ENCODE results near the gene TMOD2. TPM values are rescaled to one million over a fixed set of nuclear protein-coding genes. Genes with fewer than 3 reads are reported as not detected.

Gene TMOD2
- total RNA-seq, 1 experiment from 2014 or later: 8.7 TPM

DNA sequence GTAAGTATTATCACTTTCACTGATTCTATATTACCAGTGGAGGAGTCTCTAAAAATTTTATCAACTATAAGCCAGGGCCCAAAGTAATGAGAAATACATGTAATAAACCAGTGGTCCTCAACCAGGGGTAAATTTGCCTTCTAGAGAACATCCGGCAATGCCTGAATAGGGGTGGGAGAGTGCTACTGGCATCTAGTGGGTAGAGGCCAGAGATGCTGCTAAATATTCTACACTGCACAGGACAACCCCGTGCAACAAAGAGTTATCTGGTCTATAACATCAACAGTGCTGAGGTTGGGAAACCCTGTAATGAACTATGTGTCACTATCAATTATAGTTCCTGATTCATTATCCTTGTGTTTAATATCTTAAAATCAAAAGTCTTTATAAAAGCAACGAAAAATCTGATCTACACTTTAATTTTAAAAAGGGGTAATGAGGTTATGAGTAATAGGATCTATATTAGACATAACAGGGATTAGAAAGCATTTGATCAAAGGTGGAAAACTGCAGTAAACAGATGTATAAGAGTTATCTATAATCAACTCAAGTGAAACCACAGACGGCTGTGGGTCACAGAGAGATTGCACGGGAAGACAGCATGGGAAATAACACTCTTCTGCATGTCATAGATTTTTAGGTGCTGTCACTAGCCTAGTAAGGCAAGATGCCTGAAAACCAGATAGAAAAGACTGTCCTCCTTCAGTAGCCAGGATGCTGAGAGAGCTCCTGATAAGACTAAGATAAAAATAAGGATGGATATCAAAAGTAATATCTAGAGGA, 16.0 kb upstream of the TMOD2 start:
- DNase-seq (ENCODE audit: low read depth): no peak

DNA sequence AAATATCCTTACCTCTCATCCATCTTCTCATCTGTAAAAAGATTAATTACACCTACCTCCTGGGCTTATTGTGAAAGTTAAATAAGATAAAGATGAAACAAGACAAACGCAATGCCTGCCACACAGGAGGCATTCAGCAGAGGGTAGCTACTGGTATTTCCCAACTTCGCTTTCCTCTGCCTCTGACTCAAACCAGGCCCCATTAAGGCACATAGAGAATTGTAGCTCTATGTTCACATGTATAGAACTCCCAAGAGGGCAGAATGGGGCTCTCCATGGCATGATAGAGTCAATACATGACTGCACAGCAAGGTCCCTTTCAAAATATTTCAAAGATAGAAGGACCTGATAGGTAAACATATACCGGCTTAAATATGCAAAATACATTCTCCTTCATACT, 15.3 kb upstream of the TMOD2 start:
- peak; percentile 50 for DNase-seq (ENCODE audit: low read depth)

DNA sequence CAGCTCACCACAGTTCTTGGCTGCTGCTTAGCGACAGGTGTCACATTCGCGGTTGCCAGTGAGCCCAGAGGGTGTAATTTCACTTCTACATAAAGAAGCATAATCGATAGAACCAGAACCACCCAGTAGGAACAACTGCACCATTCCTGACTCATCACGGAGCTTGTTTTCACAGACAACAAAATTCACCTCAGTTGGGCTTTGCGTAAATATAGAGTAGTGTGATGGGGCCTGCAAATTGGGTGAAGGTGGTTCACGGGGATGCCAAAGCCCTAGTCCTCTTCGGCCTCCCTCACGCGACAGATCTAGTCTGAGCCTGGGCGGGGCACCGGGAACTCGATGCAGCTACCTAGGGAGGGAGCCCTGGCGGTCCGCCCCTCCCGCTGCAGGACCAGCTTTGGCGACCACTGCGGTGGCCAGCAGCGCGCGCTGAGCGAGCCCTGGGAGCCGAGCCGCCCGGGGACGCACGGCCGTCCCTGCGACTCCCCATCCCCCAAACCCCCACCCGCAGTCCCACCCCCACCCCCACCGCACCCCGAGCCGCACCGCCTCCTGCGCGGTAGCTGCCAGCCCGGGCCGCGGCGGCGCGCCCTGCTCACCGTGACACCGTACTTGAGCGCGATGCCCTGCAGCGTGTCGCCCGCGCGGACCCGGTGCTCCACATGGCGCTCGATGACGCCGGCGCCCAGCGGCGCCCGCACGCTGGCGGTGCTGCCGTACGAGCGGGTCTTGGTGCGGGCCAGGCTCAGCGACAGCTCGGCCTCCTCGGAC, 14.5 kb upstream of the TMOD2 start:
- peak; percentile 74 for DNase-seq (ENCODE audit: low read depth)

DNA sequence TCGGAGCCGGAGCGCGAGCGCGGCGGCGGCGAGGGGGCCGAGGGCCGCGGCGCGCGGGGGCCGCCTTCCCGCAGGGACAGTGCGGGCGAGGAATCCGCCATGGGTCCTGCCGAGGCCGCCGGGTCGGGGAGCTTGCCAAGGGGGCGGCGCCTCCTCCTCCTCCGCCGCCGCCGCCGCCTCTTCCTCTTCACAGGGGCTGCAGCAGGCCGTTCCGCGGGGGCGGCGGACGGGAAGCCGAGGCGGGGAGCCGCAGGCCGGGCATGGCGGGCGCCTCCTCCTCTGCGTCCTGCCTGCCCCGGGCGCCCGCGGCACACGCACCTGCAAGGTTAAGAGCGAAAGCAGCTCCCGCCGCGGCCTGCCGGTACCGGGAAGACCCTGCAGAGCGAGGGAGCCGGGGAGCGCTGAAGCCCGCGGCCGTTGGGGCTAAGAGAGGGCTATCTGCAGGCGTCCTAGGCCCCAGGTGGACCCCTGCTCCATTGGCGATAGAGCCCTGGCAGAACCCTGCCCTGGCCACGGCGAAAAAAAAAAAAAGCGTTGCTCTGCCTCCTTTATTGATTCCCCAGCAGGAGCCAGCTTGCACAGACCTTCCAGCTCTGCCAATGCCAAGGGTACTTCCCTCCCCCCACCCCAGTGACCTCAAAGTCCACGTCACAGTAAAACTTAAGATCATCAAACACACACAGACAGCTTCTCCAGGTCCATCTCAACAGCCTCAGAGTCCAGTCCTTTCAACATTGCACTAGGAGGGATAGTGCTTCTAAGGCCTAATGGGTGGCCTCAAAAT, 13.7 kb upstream of the TMOD2 start, which contains the start of gene LYSMD2:
Gene LYSMD2 (minus strand): TSS at position 134 of the 784 bp plus-strand sequence. CDS start 33 bp downstream, at position 101.
- DNase-seq (ENCODE audit: low read depth): peak; percentile 91

- DNase-seq (ENCODE audit: low read depth): no peak
Observed at GRCh38 chr15:51738553-51738952, 12.8 kb upstream of the TMOD2 start.

GRCh38 chr15:51739061-51739712, 12.2 kb upstream of the TMOD2 start:
- no peak for DNase-seq (ENCODE audit: low read depth)

DNA sequence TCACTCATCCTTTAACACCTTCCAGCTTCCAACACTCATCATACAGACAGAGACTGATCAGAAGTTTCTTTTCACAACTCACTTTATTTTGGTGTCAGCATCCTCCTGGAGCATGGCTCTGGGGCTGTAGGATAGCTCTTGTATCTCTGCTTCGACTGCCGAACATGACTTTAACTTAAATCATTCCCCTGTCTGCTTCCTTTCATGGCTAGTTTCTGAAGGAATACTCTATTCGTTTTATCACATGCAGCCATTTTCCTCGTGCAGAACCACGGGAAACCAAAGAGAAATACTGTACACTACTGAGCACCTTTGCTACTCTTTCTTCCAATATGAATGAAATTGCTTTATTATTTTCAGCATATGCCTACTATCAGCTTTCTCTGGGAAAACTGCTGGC, 2.1 kb upstream of the TMOD2 start:
- no peak for DNase-seq (ENCODE audit: low read depth)

- DNase-seq (ENCODE audit: low read depth): no peak
Observed at GRCh38 chr15:51750186-51750585, 1.2 kb upstream of the TMOD2 start.

GRCh38 chr15:51751697-51752683, 593 bp downstream of the TMOD2 start:
- peak; percentile 81 for DNase-seq (ENCODE audit: low read depth)

- no peak for DNase-seq (ENCODE audit: low read depth)
Observed at GRCh38 chr15:51752888-51753287, 1.5 kb downstream of the TMOD2 start.

- no peak for DNase-seq (ENCODE audit: low read depth)
Observed at GRCh38 chr15:51754267-51754666, 2.9 kb downstream of the TMOD2 start.

DNA sequence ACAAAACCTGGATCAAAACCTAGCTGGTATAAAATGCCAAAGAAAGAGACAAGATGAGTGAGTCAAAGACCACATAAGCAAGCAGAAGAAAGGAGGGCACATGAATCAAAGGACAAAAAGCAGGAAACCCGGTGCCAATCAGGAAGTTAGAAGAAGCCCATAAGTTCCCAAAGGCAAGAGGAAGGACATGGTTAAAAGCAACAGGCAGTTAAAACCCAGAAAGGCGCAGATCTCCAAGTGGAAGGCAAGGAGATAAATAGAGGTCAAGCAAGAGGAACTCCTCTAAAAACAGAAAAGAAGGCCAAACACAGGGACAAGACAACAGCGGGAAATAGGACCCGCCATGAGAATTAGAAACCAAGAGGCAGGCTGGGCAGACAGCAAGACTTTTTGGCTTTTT, 4.4 kb downstream of the TMOD2 start:
- no peak for DNase-seq (ENCODE audit: low read depth)

DNA sequence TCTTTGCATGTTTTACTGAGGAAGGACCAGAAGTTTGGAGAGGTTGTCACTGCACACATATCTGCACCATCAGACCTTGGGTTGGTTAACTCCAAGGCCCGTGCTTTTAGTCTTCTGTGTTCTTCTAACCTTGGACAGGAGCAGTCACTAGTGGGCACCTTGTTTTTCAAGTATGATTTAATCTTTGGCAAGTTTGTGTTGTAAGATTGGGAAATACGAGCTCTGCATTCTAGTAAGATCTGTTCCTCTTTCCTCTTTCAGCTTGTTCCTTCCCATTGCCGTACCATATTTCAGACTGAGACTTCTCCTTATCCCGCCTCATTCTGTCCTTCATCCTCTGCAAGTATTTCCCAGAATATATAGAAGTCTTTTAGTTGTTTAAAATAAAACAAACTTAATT, 5.1 kb downstream of the TMOD2 start:
- no peak for DNase-seq (ENCODE audit: low read depth)

DNA sequence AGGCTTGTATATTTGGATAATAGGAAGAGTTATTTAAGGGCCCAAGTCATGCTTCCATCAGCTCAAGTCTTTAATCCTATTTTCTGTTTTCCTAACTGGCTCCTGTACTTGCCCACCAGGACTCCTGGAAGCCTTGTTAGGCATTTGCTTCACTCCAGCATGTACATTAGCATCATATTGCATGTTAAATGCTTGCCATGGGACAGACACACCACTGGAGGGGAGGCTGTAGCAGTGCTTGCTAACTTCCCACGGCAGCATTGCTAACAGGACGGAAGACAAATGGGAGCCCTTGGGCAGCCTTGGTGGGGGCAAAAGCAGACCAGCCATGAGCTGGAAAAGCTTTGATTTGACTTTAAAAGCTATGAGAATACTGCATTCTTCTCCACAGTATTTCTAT, 6.1 kb downstream of the TMOD2 start:
- no peak for DNase-seq (ENCODE audit: low read depth)

GRCh38 chr15:51758645-51759044, 7.2 kb downstream of the TMOD2 start:
- DNase-seq (ENCODE audit: low read depth): peak; percentile 62

- DNase-seq (ENCODE audit: low read depth): peak; percentile 72
Observed at GRCh38 chr15:51759557-51760070, 8.2 kb downstream of the TMOD2 start.

GRCh38 chr15:51760805-51761204, 9.4 kb downstream of the TMOD2 start:
- no peak for DNase-seq (ENCODE audit: low read depth)

DNA sequence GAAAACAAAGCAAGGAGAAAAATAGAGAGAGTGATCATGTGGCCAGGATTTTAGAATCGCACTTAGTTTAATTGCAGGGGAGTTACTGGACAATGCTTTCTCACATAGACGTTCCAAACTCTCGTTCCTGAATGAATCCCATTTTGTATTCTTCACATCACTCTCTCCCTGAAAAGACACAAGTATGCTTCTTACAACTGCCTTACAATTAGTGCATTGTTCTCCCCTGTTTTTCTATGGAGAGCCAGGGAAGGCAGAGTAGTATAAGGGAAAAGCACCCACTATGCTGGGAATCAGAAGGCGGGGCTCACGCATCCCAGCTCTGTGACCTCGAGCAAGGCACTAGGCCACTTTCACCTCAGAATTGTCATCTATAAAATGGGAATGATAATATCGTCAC, 14.4 kb downstream of the TMOD2 start:
- DNase-seq (ENCODE audit: low read depth): no peak

GRCh38 chr15:51766341-51766740, 14.9 kb downstream of the TMOD2 start:
- no peak for DNase-seq (ENCODE audit: low read depth)

DNA sequence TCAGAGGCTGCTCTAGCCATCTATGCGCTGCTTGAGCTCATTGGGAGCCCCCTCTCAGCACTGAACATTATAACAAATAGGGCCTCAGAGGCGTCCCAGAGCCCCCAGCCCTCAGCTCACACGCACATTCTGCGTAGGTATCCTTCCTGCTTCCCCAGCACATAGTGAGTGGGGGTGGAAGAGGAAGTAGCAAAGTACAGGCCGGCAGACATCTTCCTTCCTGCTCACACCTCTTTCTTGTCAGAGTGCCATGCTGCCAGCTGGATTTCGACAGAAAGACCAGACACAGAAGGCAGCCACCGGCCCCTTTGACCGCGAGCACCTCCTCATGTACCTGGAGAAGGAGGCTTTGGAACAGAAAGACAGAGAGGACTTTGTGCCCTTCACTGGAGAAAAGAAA, 16.6 kb downstream of the TMOD2 start:
- no peak for DNase-seq (ENCODE audit: low read depth)
